ENCODE data around the gene JAZF1. TPM values are rescaled to one million over a fixed set of nuclear protein-coding genes. Genes with fewer than 3 reads are reported as not detected.

The JAZF1 gene
- total RNA-seq, 2 donors from 2014 or later, result 20.0 to 21.3 TPM

DNA sequence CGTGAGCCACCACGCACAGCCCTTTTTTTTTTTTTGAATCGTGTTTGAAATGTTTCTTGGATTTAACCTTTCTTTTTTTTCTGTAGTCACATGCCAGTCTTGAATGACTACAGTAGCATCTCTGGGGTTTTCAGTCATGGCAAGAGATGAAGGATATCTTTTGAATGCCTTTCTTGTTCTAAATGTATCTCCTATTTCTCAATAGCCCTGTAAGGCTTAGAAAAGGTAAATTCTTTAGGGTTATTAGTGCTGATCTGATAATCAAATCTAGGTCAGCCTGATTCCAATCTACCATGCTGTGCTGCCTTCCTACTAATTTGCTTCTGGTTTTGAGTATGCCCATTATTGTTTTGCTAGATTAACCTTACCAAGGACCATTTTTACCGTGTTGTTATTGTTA lies 370.4 kb downstream of the JAZF1 start:
- DNase-seq, result no peak
- intact Hi-C loops (cut with DNase I), result no loop called here
- ATAC-seq, result no peak

GRCh38 chr7:27808626-27809025 lies 372.0 kb downstream of the JAZF1 start:
- intact Hi-C loops (cut with DNase I), result no loop called here
- no peak for DNase-seq
- peak; percentile 53 to 77 for ATAC-seq

- intact Hi-C loops (cut with DNase I), result no loop called here
- no peak for DNase-seq
- no peak for ATAC-seq
These were observed 376.5 kb downstream of the JAZF1 start for GRCh38 chr7:27804139-27804538.

- intact Hi-C loops (cut with DNase I), result no loop called here
- DNase-seq (no peak), ATAC-seq (no peak)
These were observed 377.6 kb downstream of the JAZF1 start for GRCh38 chr7:27802999-27803398.

GRCh38 chr7:27799212-27799611 lies 381.4 kb downstream of the JAZF1 start:
- ATAC-seq (no peak), DNase-seq (no peak)
- intact Hi-C loops (cut with DNase I), result no loop called here

GRCh38 chr7:27795977-27796376 lies 384.6 kb downstream of the JAZF1 start:
- ATAC-seq, result no peak
- intact Hi-C loops (cut with DNase I), result no loop called here
- no peak for DNase-seq

GRCh38 chr7:27793780-27794179 lies 386.8 kb downstream of the JAZF1 start:
- ATAC-seq (no peak), DNase-seq (no peak)
- intact Hi-C loops (cut with DNase I), result no loop called here

GRCh38 chr7:27788437-27788836 lies 392.2 kb downstream of the JAZF1 start:
- intact Hi-C loops (cut with DNase I), result no loop called here
- DNase-seq, result no peak
- ATAC-seq, result no peak

DNA sequence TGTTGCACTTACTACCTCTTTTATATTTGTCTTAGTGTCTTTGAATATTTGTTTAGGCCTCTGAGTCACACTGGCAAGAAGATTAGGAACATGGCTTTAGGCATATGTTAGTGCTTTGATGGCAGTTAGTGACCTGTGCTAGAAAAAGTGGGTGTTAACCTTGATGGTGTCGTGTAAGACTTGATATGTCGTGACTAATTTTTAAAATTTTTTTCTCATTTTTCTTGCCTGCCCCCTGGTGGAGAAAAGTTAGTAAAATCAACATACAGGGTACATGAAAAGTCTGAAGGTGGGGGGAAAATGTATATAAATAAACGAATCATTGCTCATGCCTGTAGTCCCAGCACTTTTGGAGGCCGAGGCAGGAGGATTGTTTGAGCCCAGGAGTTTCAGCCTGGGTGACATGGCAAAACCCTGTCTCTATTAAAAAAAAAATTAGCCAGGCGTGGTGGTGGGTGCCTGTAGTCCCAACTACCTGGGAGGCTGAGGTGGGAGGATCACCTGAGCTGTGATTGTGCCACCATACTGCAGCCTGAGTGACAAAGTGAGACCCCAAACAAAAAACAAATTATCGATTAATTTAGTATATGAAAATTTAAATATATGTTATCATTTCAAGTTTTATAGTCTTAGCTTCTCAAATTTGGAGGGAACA lies 396.1 kb downstream of the JAZF1 start:
- DNase-seq (no peak), ATAC-seq (peak in 1 of 2 donors; percentile 29)
- intact Hi-C loops (cut with DNase I), result no loop called here

GRCh38 chr7:27782849-27783248 lies 397.7 kb downstream of the JAZF1 start:
- no peak for DNase-seq
- intact Hi-C loops (cut with DNase I), result no loop called here
- ATAC-seq, result no peak

GRCh38 chr7:27781188-27781587 lies 399.4 kb downstream of the JAZF1 start:
- DNase-seq (no peak), ATAC-seq (no peak)
- intact Hi-C loops (cut with DNase I), result no loop called here

Other genes starting within 250 kb of the JAZF1 start
- 10 to 100 TPM in 1 of 2 donors, 1 to 10 TPM in 1; 7.7 to 11.6 TPM for gene CREB5, start 231.7 kb upstream of the JAZF1 start, total RNA-seq